HG02759 (cell line): ENCODE results near the gene MYD88.

ENCODE experiments used
- ATAC-seq: cut with Tn5 transposase; IDR thresholded peaks from one replicate; pipeline ENCODE4 v1.9.1; 2021; ENCODE audit warnings: mild to moderate bottlenecking, moderate library complexity; ENCODE audit not compliant: unreplicated experiment

The MYD88 gene

GRCh38 chr3:38138349-38139190, at the start of gene MYD88:
Gene MYD88 (plus strand): TSS chr3:38138661. CDS start chr3:38138701, 40 bp downstream.
- peak; percentile 42 for ATAC-seq

GRCh38 chr3:38089163-38089562, 49.3 kb upstream of the MYD88 start:
- ATAC-seq: no peak

DNA sequence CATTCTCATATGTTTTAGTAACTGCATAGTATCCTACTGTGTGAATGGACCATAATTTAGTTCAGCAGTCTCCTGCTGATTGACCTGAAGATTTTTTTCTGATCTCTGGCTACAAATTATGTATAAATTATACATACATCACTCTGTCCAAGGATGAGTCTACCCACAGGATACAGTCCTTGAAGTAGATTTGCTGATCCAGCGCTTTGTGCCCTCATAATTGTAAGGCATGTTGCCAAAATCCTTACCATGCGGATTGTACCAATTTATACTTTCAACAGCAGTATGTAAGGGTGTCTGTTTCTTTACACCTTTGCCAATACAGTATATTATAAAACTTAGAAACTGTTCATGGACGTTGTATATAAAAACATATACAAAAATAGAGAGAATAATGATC, 48.0 kb upstream of the MYD88 start:
- no peak for ATAC-seq

- ATAC-seq: no peak
These were observed 43.5 kb upstream of the MYD88 start for GRCh38 chr3:38094999-38095398.

GRCh38 chr3:38095669-38096483, 42.6 kb upstream of the MYD88 start:
- ATAC-seq: no peak

DNA sequence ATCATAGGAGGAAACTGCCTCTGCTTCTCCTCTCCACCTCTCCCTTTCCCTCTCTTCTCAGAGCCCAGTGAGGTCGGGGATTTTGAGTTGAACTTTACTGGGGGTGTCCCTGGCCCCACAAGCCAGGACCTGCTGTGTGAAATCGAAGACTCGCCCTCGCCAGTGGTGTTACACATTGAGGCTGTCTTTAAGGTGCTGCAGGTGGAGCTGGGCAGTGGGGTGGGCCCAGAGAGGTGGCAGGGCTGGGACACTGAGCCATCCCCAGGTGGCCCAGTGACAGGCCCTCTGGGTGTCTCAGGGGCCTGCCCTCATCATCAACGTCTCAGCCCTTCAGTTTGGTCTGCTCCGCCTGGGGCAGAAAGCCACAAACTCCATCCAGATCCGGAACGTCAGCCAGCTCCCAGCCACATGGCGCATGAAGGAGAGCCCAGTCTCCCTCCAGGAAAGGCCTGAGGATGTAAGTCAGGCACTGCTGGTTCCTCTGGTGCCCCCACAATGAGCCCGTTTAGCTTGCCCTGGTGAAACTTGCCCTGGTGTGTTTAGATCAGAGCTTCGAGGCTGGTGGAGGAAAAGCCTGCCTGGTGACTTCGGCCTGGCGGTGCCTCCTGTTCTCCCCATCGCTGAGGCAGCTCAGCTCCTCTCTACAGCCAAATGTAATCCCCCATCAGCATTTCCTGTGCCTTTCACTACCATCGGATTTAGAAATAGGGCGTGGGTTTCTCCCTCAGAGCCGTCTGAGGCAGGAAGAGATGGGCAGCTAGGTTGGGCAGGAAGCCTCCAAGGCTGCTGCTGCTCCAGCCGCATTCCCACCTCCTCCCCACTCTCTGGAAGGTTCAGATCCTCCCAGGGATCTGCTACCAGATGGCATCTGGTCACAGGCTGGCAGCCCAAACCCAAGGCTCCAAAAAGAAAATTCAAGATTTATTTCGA, 40.8 kb upstream of the MYD88 start:
- ATAC-seq: no peak

DNA sequence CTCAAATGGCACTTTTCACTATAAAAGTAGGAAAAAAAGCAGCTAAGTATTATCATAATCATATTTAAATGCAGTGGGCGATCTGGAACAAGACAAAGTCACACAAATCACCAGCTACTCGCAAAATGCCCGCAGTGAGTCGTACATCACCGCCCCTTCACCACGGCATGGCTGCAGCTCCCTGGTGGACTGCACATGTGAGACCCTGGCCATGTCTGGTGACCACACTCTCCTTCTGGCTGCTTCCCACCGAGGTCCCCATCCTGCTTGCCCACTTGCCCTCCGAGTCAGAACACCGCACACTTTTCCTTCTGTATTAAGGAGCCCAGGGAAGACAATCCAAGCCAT, 40.1 kb upstream of the MYD88 start:
- ATAC-seq: no peak

DNA sequence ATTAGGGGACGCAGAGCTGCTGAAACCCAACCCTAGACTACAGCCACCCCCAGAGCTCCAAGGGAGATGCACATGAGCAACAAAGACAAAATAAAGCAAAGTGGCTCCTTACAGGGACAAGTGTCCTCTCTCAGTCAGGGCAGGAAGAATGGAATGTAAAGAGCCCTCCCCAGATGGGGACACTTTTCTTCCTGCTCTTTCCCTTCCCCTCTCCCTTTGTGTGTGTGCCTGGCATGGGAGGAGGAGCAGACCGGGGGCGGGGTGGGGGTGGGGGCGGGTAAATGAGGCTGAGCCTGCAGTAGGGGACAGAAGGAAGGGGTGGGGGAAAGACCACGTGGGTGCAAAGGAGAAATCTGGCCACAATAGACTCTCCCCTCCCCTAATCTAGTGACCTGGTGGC, 38.9 kb upstream of the MYD88 start:
- ATAC-seq: no peak

GRCh38 chr3:38100498-38100897, 38.0 kb upstream of the MYD88 start:
- ATAC-seq: no peak

- no peak for ATAC-seq
These were observed 36.5 kb upstream of the MYD88 start for GRCh38 chr3:38101811-38102443.

- no peak for ATAC-seq
These were observed 36.0 kb upstream of the MYD88 start for GRCh38 chr3:38102444-38102814.

- no peak for ATAC-seq
These were observed 32.9 kb upstream of the MYD88 start for GRCh38 chr3:38105525-38105924.

DNA sequence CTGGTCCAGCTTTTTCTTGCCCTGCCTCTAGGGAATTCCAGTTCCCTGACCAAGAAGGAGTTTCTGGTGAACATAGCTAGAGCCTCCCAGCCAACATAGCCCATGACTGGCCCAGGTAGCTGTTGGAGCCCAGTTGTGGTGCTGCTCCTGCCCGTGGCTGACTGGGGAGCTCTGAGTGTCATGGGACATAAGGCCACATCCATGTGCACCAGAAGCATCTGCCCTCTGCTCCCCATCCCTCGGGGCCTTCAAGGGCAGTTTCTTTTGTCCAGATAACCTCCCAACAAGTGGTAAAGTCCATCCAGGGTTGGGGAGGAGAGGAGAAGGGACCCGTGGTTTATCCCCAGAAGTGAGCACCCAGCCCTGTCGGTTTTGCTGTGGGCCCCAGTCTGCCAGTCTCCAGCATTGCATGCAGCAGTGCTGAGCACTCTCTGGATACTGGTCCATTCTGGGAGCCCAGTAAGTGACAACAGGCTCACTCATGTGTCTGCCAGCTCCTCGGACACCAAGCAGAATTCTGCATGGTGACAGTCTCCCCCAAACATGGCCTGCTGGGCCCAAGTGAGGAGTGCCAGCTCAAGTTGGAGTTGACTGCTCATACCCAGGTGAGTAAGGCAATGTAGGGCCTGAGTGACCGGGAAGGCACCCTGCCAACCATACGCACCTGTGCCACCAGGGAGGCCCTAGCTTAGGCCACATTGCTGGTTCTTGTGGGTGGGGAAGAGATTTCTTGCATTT, 30.4 kb upstream of the MYD88 start:
- no peak for ATAC-seq

DNA sequence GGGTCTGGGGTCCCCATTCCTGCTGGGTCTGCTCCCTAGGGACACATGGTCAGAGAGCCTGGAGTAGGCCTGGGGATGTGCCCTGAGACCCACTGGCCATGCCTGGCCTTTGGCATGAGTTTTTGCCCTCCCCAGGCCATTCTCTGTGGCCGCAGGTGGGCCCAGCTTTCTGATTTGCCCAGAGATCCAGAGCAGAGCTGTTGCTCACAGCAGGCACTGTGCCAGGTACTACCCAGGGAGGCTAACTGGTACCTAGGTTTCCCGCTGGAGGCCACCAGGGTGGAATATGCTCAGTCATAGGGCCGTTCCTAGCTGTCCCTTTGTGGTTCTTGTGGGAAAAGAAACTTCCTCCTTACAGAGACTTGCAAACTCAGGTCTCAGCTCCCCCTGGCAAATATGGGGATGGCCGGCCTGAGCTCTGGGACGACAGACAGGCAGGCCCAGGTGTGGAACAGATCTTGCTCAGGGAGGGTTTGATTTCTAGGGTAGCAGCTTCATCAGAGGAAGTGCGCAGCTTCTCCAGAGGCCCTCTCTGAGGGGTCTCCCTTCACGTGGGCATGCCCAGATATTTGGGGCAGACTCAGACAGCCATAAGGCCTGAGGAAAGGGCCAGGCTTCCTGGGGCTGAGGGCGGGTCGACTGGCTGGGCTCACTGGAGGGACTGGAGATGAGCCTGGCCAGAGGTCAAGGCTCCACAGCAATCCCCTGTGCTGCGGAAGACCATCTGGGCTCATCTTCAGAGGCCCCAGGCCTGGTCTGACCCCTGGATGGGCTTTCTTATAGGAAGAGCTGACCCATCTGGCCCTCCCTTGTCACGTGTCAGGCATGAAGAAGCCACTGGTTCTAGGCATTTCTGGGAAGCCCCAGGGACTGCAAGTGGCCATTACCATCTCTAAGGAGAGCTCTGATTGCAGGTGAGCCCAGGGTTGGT, 29.5 kb upstream of the MYD88 start:
- ATAC-seq: no peak

DNA sequence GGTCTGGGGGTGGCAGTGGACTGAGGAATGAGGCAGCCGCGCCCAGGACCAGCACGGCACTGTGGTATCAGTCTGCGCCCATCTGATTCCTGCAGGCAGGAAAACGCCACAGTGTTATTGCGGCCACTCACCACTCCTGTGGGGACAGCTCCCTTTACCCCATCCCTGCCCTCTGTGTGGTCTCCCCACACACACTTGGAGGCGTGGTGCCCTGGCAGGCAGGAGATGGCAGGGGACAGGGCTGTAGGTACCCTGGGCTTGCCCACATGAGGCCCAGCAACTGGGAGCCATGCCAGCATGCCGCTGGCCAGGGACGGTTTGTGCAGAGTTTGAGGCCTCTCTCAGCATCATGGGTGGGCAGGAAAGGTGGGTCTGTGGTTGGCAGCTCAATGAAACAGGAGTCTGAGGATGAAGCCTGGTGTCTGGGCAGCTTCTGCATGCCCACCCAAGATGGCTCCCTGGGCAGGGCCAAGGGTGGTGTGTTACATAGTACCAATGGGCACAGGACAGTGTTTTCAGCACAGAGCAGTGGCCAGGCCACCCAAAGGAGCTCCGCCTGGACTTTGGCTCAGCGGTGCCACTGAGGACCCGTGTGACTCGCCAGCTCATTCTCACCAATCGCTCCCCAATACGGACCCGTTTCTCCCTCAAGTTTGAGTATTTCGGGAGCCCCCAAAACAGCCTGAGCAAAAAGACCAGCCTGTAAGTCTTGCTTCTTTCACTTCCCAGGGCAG, 28.7 kb upstream of the MYD88 start:
- ATAC-seq: no peak

- ATAC-seq: no peak
These were observed 28.0 kb upstream of the MYD88 start for GRCh38 chr3:38110314-38111050.

DNA sequence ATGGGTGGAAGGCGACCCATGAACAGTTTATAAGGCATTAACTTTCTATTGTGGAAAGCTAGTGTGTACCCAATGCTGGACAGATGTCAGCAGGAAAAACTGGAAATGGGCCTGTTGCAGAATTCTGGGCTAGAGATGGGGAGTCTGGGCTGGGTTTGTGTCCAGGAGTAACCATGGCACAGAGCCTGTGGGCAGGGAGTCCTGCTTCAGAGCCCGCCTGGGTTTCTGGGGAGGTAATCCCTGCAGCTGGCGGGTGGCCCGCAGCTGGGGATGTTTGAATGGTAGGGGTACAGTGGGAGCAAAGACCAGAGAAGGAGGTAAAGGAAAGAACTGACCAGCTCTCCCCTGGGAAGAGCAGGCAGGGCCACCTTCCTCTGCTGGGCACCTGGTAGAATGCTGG, 27.3 kb upstream of the MYD88 start:
- ATAC-seq: no peak
